ENCODE data around the gene NEU2.

The NEU2 gene

DNA sequence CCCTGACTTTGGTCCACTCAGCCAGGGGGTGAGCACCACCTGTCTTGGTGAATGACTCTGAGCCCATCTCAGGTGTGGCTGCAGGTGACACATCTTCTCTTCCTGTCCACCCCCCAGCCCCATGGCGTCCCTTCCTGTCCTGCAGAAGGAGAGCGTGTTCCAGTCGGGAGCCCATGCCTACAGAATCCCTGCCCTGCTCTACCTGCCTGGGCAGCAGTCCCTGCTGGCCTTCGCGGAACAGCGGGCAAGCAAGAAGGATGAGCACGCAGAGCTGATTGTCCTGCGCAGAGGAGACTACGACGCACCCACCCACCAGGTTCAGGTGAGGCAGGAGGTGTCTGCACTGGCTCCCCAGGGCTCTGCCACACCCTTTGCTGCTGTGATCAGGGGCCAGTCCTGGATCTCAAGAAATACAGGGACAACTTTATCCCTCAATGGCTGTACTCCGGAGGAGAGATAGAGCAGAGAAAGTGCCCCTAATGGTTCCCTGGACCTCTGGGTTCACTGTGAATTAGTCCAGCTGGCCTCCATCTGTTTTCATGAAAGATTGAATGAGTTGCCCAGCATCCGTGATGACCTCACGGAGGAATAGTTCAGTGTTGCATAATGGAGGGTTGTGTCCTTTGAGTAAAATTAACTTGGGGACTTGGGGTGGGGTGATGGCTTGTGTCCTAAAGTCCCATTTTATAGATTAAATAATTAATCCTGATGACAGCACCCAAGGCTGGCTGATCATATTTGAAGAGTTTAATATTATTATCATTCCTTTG, at the start of gene NEU2:
TSS of gene NEU2 (plus strand) at position 122 of the 770 bp plus-strand sequence. CDS start at position 122, 0 bp downstream.
- no peak for DNase-seq

DNA sequence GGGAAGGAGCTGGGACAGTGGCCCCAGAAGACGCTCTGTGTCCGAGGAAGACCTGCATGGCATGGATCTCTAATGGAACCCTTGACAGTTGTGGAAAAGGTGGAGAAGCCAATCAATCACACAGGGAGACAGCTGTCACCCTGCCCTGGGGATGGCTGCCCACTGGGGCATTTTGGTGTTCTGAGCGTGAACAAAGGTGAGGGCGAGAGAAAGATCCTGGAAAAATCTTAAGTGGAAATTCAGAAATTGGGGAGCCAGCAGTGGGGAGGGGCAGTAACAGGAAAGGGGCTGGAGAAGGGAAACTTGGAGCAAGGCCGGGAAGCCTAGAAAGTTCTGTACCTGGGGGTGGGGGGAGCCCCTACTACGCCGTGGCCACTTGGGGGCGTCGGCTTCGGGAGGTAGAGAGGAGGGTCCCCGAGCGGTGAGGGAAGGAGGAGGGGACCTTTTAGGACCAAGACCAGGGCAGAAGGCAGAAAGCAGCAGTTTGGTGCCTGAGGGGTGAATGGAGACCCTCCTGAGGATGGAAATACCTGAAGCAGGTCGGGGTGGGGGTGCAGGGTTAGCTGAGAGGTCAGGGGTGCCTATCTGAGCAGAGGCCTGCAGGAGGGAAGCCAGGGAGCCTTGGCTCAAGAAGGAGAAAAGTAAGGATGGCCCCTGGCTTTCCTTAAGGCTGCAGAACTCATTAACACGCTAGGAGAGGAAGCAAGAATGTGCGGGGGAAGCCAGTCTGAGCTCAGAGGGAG, 49.4 kb upstream of the NEU2 start:
- DNase-seq, result no peak

DNA sequence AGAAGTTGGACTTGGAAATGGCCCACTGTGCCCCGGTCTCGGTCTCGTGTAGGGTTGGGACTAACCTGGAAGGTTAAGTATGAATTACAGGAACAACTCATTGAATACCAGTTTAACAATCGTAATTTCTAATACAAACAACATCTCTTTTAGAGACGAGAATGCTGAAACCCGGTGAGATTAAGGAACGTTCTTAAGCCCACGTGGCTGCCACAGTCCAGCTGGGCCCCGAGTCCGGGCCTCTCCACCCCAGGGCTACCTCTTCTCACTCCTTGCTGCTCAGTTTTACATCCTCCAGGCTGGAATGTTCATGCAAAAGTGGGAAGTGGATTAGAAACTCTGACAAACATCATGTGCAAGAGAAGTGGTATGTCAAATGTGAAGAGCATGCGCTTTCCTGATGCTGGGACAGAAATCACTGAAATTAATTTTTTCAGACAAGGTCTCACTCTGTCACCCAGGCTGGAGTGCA, 48.8 kb upstream of the NEU2 start:
- DNase-seq, result no peak

DNA sequence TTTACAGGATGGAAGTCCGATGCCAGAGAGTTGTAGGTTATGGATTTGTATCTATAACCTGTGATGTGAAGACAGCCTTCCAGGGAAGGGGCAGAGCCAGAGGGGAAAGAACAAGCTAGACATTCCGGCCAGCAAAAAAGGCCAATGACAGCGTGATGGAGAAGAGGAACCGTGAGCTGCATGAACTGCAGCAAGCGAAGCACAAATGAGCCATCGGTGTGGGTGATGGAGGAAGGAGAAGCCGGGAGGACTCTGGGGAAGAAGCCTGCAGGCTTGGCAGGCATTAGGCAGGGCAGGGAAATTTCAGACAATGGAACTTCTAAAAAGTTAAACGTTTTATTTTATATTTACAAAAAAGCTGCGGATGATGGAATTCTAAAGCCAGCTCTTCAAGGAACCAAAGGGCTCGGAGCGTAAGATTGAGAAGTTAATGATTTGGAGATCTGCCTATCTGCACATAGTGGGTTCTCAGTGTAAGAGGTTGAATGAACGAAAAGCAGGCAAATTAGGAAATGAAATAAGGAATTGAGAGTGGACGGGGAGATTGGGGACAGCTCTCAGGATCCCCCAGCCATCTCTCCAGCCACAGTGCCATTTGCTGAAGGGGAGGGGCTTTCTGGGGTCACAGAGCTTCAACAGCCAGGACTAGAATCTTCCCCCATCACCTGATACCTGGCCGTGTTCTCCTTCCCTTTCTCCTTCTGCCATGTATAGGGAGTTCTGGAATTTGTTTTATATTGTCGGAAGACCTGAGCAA, 47.8 kb upstream of the NEU2 start:
- no peak for DNase-seq

DNA sequence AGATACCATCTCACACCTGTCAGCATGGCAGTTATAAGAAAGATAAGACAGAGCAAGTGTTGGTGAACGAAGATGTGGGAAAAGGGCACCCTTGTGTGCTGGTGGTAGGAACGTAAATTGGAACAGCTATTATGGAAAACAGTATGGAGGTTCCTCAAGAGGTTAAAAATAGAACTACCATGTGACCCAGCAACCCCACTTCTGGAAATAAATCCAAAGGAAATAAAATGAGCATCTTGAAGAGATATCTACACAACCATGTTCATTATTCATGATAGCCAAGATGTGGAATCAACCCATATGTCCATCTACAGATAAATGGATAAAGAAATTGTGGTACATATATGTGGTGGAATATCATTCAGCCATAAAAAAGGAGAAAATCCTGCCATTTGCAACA, 46.3 kb upstream of the NEU2 start:
- DNase-seq, result no peak

DNA sequence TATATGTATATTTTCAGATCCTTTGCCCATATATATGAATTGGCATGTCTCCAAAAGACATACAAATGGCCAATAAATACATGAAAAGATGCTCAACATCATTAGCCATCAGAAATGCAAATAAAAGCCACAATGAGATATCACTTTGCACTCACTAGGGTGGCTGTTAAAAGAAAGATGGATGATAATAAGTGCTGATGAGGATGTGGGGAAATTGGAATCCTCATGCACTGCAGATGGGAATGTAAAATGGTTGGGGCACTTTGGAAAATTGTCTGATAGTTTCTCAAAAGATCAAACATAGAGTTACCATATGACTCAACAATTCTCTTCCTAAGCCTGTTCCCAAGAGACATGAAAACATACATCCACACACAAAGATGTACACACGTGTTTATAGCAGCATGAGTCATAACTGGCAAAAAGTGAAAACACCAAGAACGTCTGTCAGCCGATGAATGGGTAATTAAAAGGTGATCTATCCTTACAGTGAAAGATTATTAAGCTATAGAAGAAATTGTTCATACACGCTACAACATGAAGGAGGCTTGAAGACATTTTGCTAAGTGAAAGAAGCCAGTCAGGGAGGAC, 39.1 kb upstream of the NEU2 start:
- DNase-seq, result no peak

DNA sequence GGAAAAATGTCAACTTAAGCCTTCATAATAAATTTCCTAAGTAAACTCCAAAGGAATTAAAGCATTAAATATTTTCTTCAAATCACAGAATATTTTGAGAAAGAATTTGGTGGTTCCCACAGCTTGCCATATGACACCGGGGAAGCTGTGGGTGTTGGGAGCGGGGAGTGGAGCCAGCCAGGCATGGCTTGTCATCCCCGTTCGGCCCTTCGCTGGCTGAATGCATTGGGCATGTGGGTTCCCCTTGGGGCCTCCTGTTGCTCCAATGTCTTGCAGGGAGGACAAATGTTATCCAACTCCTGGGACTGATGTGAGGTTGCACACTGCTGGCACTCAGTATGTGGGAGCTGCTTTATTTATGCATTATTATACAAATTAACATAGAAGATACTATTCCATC, 38.0 kb upstream of the NEU2 start:
- no peak for DNase-seq

DNA sequence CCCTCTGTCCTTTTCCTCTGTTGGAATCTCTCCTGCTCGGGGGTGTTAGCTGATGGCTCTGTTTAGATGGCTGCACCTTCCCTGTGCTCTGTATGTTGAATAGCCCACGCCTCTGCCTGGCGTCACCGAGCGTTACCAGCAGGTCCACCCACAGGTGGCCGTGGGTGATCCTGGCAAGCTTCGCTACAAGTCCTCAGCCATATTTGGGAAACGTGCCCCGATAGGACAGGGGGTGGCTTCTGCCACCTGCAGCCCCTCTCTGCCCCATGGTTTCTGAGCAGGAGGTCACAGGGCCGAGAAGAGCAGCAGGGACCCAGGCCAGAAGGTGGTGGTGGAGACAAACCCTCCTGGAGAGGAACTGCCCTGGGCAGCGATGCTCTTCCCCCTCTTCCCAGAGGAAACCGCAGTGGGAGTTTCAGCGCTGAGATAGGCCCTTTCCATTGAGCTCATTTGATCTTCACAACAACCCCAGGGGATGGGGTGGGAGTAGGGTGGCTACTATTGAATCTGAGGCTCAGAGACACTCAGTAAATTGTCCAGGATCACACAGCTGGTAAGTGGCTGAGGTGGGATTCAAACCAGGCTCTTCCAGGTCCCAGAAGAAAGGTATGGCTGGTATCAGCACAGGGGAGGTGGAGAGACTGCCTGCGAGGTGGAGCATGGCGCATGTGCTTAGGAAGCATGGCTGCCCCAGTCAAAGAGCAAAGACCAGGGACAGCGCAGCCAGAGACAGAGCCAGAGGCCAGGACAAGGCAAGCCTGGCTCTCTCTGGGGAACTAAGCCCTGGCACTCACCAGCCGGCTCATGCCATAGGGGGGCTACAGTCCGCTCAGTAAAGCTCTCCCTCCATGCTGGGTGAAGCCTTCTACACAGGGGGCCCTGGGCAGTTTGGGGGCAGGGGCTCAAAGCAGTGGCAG, 34.5 kb upstream of the NEU2 start:
- DNase-seq, result no peak

DNA sequence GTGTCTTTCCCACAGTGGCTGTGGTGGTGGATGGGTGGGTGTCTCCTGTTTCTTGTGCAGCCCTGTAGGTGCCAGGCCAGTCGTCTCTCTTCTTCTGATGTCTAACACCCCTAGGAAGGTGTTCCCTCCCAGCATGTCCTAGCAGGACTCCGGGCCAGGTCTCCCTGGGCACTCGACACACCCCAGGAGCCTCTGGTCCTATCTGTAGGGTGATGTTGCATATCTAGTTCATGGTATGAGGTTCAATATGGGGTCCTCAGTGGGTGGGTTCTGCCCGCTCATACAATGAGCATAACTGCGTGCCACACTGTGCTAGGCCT, 33.8 kb upstream of the NEU2 start:
- DNase-seq, result no peak

DNA sequence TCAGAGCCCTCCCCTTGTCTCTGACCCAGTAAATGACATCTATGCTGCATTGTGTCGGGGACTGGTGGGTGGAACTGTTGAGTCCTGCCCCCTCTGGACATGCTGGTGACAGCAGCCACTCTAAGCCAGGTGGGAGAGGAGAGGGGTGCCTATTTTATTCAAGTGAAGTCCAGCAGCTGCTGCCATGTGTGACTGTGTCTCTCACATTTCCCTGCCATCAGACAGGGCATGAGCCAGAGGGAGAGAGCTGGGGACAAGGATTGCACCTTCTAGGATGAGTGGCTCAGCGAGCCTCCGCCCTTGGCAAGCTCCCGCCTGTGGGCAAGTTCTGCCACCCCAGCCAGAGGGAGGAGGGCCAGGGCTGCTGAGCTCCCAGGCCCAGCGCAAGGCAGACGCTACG, 33.1 kb upstream of the NEU2 start:
- no peak for DNase-seq

DNA sequence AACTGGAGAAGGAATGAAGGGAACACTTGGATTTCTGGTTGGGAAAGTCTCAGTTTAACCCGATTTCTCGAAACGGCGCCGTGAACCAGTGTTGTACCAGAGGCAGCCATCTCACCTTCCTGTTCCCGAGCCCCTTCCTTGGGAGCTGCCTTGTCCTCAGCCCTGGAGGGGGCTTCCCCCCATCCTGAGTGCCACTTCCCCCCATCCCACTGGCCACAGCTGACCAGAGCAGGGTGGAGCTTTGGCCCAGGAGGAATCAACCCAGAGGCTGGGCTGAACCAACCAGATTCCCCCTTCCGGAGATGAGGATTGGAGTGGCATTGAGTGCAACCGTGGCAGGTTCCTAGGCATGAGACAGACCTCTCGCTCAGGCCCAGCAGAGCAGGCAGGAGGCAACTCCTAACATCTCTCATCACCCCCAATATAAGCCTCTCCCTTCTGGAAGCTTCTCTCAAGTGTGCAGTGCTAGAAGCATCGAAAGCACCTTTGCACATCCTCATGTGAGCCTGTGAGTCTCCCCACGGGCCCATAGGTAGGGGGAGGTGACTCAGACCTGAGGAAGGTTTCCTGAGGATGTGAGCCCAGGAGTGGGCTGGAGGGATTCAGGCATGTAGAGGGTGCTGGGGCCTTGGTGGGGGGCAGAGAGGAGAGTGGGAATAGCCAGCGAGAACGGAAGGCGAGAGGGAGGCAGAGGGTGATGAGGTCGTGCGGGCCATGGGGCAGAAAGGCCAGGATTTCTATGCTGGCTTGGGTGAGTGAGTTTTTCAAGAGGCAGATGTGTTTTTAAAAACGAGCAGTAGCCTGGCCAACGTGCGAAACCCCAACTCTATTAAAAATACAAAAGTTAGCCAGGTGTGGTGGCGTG, 31.4 kb upstream of the NEU2 start:
- DNase-seq, result no peak

DNA sequence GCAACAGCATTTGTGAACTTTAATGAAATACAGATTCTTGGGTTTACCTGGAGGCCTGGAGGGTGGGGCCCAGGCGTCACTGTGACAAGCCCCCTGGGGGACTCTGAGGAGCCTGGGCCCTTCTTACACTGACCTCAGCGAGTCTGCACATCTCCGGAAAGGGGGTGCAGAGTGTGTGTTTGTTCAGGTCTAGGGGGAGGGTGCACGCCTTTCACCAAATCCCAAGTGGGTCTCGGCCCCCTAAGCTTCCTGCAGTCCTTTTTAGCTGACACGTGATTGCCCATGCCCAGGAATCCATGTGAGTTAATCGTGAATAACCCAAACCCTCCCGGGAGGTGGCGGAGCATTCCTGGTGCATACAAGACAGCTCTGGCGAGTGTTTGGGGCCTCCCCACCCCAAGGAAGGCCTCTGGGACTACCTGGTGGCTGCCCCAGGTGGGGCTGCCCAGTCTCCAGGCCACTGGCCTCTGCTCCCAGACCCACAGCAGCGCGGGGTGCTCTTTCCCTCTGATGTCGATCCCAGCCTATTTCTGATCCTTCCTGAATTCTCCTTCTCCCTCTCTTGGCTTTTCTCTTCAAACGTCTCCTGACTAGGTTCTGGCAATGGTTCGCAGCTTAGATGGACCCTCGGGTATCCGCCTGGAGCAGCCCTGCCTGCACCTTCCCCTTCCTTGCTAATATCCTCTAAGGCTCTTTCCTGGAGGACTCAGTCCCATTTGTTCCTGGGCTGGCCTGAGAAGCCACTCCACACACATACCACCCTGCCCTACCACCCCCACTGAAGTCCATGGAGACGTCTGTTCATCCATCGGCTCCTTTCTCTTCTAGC, 29.4 kb upstream of the NEU2 start:
- DNase-seq, result no peak

DNA sequence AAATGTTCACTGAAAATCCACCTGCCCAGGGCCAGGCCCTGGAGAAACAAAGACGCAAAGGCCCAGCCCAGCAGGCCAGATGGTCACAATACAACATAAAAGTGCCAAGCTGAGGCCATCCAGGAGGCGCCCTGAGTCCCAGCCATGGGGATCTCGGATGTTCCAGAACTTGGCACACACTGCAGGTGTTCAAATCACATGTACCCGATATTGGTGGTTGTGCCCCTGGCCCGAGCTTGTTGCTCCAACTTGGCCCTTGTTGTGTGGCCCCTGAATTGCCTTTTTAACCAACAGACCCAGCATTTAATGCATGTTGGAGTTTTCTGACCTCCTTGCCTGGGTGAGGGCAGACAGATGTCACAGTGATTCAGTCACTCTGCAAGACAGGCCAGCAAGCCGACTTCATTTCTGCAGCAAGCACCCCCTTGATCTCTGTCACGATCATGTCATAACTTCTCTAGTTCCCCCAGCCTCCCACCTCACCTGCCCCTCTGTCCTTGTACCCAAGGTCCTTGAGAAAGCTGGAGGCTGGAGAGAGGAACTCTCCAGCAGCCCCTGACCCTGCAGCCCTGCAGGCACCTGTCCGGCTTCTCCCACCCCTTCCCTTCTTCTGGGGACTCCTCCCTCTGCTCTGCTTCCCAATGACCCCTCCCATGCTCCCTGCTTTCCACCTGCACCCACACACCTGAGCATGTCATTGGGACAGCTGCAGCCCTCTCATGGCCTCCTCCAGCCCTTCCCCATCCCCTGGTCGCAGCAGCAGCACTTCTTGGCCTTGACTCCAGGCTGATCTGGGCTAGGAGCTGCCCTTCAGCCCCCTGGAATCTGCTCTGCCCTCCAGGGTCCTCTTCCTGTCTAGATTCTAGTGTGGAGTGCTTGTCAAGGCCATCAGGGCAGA, 28.6 kb upstream of the NEU2 start:
- DNase-seq, result no peak

DNA sequence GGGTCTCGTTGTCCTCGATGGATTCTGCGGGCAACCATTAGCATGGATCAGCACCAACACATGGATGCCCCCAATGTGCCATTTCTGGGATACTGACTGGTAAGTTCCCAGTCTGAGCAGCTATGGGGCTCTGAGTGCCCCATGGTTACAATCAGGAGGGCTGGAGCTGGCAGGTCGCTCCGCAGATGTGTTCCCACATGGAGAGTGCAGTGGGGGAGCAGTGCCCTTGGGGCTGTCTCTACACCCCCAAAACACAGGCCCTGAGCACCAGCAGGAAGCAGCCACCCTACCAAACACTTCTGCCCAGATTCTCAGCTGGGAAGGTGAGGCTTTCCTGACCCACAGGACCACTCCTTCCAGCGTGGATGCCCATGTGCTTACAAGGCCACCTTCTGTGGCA, 27.4 kb upstream of the NEU2 start:
- no peak for DNase-seq

DNA sequence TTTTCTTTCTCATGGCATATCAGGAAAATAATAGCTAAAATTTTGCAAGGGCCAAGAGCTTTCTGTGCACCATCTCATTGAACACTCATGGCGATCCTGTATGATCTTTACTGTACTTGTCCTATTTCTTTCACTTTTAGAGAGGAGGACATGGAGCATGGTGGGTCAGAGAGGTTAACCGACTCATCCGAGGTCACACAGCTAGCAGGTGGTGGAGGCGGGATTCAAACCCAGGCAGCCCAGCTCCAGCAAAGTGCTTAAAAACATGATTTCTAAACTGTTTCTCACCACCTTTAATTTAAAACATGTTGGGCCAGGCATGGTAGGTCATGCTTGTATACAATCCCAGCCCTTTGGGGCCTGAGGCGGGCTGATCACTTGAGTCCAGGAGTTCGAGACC, 25.8 kb upstream of the NEU2 start:
- no peak for DNase-seq

DNA sequence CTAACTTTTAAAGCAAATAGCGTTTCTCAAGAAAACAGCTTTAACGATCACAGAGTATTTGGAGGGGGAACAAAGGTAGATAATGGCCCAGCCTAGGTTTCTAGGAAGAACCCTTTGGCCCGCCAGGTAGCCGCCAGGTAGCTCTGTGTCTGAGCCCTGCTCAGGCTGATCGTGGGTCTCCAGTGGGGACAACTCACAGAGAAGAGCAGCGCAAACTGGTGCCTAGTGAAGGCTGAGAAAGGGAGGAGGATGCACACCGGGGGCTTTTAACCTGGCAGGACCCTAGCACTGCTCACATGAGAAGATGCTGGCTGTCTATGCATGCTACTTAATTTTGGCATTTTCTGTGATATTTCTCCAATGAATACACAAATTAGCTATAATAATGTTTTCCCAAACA, 25.2 kb upstream of the NEU2 start:
- no peak for DNase-seq

DNA sequence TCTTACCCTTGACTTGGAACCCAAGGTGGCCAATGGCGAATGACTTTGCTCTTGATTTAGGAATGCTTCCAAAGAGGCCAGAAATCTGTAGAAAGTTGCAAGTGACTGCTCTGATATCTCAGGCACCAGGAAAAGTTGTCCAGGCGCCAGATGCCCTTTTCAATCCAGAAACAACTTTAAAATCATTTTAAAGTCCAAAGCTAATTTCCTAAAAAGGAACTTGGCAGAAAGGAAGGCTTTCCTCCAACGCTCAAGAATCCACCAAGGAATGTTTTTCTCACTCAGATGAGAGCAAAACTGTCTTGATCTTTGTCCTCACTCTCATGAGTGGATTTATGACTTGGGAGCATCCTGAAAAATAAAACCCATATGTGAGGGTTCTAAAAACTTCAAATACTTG, 24.7 kb upstream of the NEU2 start:
- no peak for DNase-seq

DNA sequence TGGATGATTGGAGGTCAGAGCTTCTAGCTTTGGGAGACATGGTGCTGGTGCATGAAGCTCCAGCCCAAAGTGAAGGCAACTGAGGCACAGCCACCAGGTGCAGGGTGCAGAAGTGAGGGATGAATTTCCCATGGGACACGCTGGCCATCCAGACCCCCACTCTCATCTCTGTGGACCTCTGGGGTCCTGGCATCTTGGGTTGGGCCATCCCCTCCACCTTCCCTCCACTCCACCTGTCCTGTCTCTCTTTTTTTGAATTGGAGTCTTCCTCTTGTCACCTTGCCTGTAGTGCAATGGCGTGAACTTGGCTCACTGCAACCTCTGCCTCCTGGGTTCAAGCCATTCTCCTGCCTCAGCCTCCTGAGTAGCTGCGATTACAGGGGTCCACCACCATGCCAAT, 22.8 kb upstream of the NEU2 start:
- no peak for DNase-seq

DNA sequence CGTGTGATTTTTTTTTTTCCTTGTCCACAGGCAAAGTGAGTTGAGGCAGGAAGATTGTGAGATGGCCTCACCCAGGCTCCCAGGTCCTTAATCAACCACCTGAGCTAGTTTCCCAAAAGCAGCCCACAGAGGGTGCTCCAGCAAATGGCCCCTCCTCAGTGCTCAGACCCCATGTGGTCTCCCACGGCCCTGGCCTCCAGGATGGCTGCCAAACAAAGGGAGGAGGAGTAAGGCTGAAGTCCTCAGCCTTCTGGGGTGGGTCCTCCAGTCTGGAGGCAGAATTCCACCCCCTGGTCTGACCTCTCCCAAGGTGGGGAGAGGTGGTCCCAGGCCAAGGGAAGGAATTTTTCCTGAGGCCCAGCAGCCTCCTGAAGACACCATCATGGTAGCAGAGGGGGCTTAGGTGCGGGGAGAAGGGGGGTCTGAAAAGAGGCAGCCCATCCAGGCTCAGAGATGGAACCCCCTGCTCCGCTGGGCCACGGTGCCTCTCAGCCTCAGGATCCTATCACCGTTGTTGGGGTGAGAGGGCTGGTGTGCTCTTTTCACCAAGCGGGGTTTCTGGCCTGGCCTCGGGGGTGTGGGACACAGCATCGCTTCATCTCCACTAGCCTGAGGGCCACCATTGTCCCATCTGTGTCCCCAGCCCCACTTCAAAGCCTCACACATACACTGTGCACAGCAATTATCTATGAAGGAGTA, 21.8 kb upstream of the NEU2 start:
- no peak for DNase-seq

Measured in AML-193 (cell line).